GM12892 (cell line): Measurements from ENCODE around the gene AGPS.

Source experiments
- POLR2A ChIP-seq: IDR thresholded peaks from 2 replicates; pipeline ENCODE4 v1.6.1; 2011; ENCODE audit warnings: low read depth, low read length, control low read depth
- TAF1 ChIP-seq: IDR thresholded peaks from 2 replicates; pipeline ENCODE4 v1.6.1; 2011; ENCODE audit warnings: low read depth, mild to moderate bottlenecking, control low read depth, low read length, borderline replicate concordance

- TF ChIP-seq TAF1 (no peak), POLR2A (no peak)
Measured at GRCh38 chr2:177585234-177585863, 192.8 kb downstream of the AGPS start.
